ENCODE results near the gene IPO11.
"Not testable (repeated sequence)": the region's sequence is repeated elsewhere in the genome, so short reads cannot be mapped to it uniquely, and the experiment has no call there.

The IPO11 gene

GRCh38 chr5:62607615-62608014 is 195.1 kb downstream of the IPO11 start:
- no peak for DNase-seq

- no peak for DNase-seq
Observed at GRCh38 chr5:62608529-62609511, 196.3 kb downstream of the IPO11 start.

- no peak for DNase-seq
Observed at GRCh38 chr5:62614355-62614754, 201.8 kb downstream of the IPO11 start.

- DNase-seq, result no peak
Observed at GRCh38 chr5:62616615-62617277, 204.2 kb downstream of the IPO11 start.

GRCh38 chr5:62617943-62618342 is 205.4 kb downstream of the IPO11 start:
- DNase-seq, result no peak

GRCh38 chr5:62620761-62621160 is 208.2 kb downstream of the IPO11 start:
- no peak for DNase-seq

- DNase-seq, result no peak
Observed at GRCh38 chr5:62621280-62621679, 208.7 kb downstream of the IPO11 start.

GRCh38 chr5:62623271-62623670 is 210.7 kb downstream of the IPO11 start:
- DNase-seq, result no peak

- DNase-seq, result not testable (repeated sequence)
Observed at GRCh38 chr5:62624436-62624835, 211.9 kb downstream of the IPO11 start.

- DNase-seq, result no peak
Observed at GRCh38 chr5:62626534-62626933, 214.0 kb downstream of the IPO11 start.

- no peak for DNase-seq
Observed at GRCh38 chr5:62627121-62627520, 214.6 kb downstream of the IPO11 start.

GRCh38 chr5:62627901-62628300 is 215.3 kb downstream of the IPO11 start:
- no peak for DNase-seq

GRCh38 chr5:62631909-62632580 is 219.5 kb downstream of the IPO11 start:
- no peak for DNase-seq

- no peak for DNase-seq
Observed at GRCh38 chr5:62633243-62633642, 220.7 kb downstream of the IPO11 start.

GRCh38 chr5:62640446-62640845 is 227.9 kb downstream of the IPO11 start:
- no peak for DNase-seq

- DNase-seq, result no peak
Observed at GRCh38 chr5:62642468-62642867, 229.9 kb downstream of the IPO11 start.

- no peak for DNase-seq
Observed at GRCh38 chr5:62643556-62644451, 231.2 kb downstream of the IPO11 start.

- no peak for DNase-seq
Observed at GRCh38 chr5:62645223-62645622, 232.7 kb downstream of the IPO11 start.

GRCh38 chr5:62647241-62647640 is 234.7 kb downstream of the IPO11 start:
- DNase-seq, result no peak

- DNase-seq, result no peak
Observed at GRCh38 chr5:62649025-62649424, 236.5 kb downstream of the IPO11 start.

- no peak for DNase-seq
Observed at GRCh38 chr5:62649476-62650113, 237.0 kb downstream of the IPO11 start.

GRCh38 chr5:62650197-62650596 is 237.6 kb downstream of the IPO11 start:
- DNase-seq, result no peak
